ENCODE data around the gene STOX1. TPM values are rescaled to one million over a fixed set of nuclear protein-coding genes. Genes with fewer than 3 reads are reported as not detected.

The STOX1 gene
- polyA plus RNA-seq, 1 donor (not counting 4 experiments of a cell fraction or from before 2014, with no cell fraction given) = 0.14 TPM

DNA sequence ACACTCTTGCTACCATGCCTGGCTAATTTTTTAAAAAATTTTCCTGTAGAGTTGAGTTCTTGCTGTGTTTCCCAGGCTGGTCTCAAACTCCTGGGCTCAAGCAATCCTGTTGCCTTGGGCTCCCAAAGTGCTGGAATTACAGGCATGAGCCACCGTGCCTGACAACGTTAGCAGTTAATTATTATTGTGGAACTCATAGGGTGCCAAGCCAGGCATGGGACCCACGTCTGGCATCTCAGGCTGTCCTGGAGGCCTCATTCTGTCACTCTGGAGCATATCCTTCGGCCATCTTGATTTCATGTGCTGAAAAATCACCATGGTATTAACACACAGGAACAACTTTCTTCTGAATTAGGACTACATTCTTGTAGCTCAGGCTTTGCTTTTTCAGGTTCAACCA is 21.5 kb downstream of the STOX1 start:
- Histone ChIP-seq H3K4me1 (ENCODE audit: control insufficient read depth, extremely low read depth, insufficient read depth, low read length) (no peaks in the 10 kb centered on the region), H2AFZ (ENCODE audit: control insufficient read depth, low read length) (peak overlapping the region; percentile 20), H3K36me3 (ENCODE audit: control insufficient read depth in 2 of 2, extremely low read depth in 1 of 2, insufficient read depth in 2 of 2, low read length in 2 of 2) (no peaks in the 10 kb centered on the region), H3K27ac (ENCODE audit: control insufficient read depth, insufficient read depth, low read length) (no peak overlapping the region), H3K9me1 (ENCODE audit: control insufficient read depth, extremely low read depth, insufficient read depth, low read length) (no peaks in the 10 kb centered on the region), H3K27me3 (ENCODE audit: control insufficient read depth, extremely low read depth, insufficient read depth, low read length) (no peaks in the 10 kb centered on the region), H3K9me3 (ENCODE audit: control insufficient read depth, low read depth, low read length) (no peaks in the 10 kb centered on the region), H4K20me1 (ENCODE audit: control insufficient read depth, extremely low read depth, insufficient read depth, low read length) (no peaks in the 10 kb centered on the region), H3K79me2 (ENCODE audit: control insufficient read depth, insufficient read depth, low read length) (no peaks in the 10 kb centered on the region), H3K4me3 (ENCODE audit: control insufficient read depth in 2 of 3, extremely low read depth in 1 of 3, insufficient read depth in 2 of 3, low read depth in 1 of 3, low read length in 3 of 3) (no peak overlapping the region), H3K9ac (ENCODE audit: control insufficient read depth, extremely low read depth, insufficient read depth, low read length) (no peak overlapping the region), H3K4me2 (ENCODE audit: control insufficient read depth, extremely low read depth, insufficient read depth, low read depth, low read length) (no peak overlapping the region)
- FAIRE-seq (no peak), DNase-seq (ENCODE audit: low read depth, low spot score) (no peak)
- no peak for TF ChIP-seq EZH2 (IDR thresholded peaks at IDR 0.05; ENCODE audit: low read length)
- TF ChIP-seq CTCF (optimal IDR thresholded peaks at IDR 0.05 in 1 of 3, IDR thresholded peaks at IDR 0.05 in 1 of 3, conservative IDR thresholded peaks at IDR 0.05 in 1 of 3; ENCODE audit: extremely low read depth in 1 of 3, insufficient read depth in 2 of 3, low read length in 3 of 3) = no peak
- dilution Hi-C loops (cut with MboI; ENCODE audit: extremely low pct_ligation_motif_present, low sequenced_read_pairs) = no loop called here

GRCh38 chr10:68856352-68856751 is 29.0 kb downstream of the STOX1 start:
- Histone ChIP-seq H3K4me1 (ENCODE audit: control insufficient read depth, extremely low read depth, insufficient read depth, low read length) (no peaks in the 10 kb centered on the region), H3K36me3 (ENCODE audit: control insufficient read depth in 2 of 2, extremely low read depth in 1 of 2, insufficient read depth in 2 of 2, low read length in 2 of 2) (no peaks in the 10 kb centered on the region), H3K4me3 (ENCODE audit: control insufficient read depth in 2 of 3, extremely low read depth in 1 of 3, insufficient read depth in 2 of 3, low read depth in 1 of 3, low read length in 3 of 3) (no peak overlapping the region), H3K4me2 (ENCODE audit: control insufficient read depth, extremely low read depth, insufficient read depth, low read depth, low read length) (no peak overlapping the region), H3K79me2 (ENCODE audit: control insufficient read depth, insufficient read depth, low read length) (no peaks in the 10 kb centered on the region), H4K20me1 (ENCODE audit: control insufficient read depth, extremely low read depth, insufficient read depth, low read length) (no peaks in the 10 kb centered on the region), H3K9me3 (ENCODE audit: control insufficient read depth, low read depth, low read length) (peaks cover 4% of the 10 kb centered on the region), H3K9me1 (ENCODE audit: control insufficient read depth, extremely low read depth, insufficient read depth, low read length) (no peaks in the 10 kb centered on the region), H3K9ac (ENCODE audit: control insufficient read depth, extremely low read depth, insufficient read depth, low read length) (no peak overlapping the region), H3K27ac (ENCODE audit: control insufficient read depth, insufficient read depth, low read length) (no peak overlapping the region), H3K27me3 (ENCODE audit: control insufficient read depth, extremely low read depth, insufficient read depth, low read length) (peaks cover 4% of the 10 kb centered on the region), H2AFZ (ENCODE audit: control insufficient read depth, low read length) (no peak overlapping the region)
- dilution Hi-C loops (cut with MboI; ENCODE audit: extremely low pct_ligation_motif_present, low sequenced_read_pairs) = no loop called here
- DNase-seq (ENCODE audit: low read depth, low spot score) (no peak), FAIRE-seq (no peak)
- TF ChIP-seq EZH2 (IDR thresholded peaks at IDR 0.05; ENCODE audit: low read length) (no peak), CTCF (optimal IDR thresholded peaks at IDR 0.05 in 1 of 3, IDR thresholded peaks at IDR 0.05 in 1 of 3, conservative IDR thresholded peaks at IDR 0.05 in 1 of 3; ENCODE audit: extremely low read depth in 1 of 3, insufficient read depth in 2 of 3, low read length in 3 of 3) (no peak)

Data from keratinocyte (primary cell).